HG03571 (cell line): Measurements from ENCODE around the gene ANKRD1.

ENCODE experiments used
- ATAC-seq: cut with Tn5 transposase; IDR thresholded peaks from one replicate; pipeline ENCODE4 v1.9.1; 2021; ENCODE audit not compliant: unreplicated experiment

ANKRD1 gene

DNA sequence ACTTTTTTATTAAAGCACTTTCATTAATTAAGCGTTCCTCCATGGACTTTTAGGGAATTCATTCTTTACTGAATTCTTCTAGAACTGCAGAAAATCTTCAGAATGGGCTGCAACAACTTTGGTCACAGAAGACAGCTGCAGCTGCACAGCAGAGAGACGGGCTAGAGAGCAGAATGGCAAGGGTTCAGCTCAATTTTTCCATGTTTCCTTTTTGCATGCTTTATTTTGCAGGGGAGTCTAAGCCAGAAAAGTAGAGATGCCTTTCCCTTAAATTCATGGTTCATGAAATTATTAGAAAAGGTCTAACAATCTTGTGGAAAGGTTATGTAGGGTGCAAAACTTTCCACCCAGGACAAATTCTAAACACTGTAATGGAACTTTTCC, 15.4 kb upstream of the ANKRD1 start:
- ATAC-seq: no peak

DNA sequence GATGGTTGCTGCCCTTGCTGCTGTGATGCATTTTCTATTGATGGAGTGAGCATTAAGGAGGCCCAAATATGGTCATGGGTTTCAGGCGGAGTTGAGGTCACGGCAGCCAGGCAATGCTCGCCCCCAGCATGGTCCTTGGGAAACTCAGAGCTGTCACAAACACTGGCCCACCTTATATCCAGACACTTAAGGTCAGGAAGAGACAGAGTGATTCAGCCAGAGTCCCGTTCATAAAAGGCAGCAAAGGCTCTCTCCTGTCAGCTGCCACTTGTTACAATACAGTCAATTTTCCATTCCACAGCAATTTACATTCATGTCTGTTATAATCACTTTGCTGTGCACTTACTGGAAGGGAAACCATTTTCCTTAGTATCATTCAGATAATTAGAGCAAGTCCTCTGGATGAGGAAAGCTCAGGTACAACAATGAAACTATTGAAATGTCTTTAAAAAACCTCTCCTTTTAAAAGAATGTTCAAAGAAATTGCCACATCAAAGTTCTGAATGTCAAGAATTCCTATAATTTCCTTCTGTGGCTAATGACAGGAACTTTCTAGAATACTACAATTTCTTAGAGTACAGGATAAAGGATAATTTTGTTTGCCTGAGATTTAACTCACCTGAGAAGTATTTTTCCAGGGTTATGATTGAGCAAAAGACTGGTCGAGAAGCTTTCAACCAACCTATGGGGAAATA, 14.8 kb upstream of the ANKRD1 start:
- ATAC-seq: no peak

DNA sequence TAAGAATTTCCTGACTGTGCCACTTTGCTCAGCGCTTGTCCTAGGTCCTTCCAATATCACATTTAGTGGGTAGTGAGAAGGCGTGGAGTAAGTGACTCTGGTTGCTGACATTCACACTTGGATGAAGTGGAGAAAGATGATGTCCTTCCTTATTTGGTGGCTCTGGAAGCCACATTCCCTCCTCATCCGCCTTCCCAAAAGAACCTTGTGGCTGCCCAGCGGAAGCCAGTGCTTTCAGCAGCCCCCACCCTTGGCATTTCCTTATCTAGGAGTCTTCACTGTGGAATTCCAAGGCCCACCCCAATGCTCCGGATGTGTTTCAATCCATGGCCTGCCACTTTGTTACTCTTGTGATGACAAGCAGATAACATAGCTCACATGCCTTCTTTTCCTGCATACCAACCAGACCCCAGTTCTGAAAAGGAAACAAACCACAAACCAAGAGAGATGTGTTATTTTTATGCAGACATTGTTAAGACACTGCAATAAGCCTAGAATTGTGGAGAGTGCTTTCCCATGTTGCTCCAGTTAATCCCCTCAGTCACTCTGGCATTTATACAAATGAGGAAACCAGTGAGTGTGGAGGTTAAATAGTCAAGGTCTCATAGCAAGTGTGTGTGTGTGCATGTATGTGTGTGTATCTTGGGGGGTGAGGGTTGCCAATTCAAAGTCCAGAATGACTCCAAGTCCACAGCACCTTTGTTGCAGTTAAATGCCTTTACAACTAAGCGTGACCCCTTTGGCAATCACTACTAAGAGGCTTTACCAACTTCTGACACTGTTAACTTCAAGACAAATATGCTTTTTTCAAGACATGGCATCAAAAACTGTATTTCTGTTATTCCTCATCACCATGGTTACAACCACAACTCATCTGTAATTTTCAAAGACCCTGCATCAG, 10.3 kb upstream of the ANKRD1 start:
- no peak for ATAC-seq

DNA sequence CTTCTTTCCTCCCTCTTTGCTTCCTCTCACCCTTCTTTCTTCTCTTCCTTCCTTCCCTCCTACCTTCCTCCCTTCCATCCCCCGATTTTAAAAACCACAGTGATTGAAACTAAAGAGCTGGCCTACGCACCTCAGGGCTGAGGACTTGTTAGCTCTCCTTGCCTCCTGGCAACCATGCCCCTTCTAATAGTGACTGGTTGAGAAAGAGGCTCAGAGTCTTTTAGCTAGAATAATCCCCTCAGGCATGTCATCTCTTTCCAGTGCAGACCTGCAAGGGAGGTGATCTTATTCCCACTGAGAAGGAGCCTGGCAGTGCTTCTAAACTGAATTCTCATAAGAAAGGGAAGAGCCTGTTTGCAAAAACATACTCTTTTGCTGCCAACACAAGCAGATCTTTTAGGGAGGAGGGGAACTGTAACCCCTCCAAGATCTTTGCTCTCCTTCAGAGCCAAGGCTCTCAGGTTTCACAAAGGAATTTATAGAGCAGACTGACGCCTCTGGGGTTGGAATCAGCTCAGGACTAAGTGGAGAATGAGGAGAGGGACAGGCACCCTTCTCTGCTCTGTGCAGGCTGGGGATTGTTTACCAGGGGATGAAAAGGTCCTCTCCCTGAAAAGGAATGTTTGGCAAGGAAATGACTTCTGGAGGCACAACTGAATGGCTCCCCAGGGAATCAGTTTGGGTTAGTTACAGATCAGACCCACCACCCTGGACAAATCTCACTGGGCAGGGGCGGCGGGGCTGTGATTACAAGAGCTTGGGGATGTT, 9.4 kb upstream of the ANKRD1 start:
- ATAC-seq: no peak

DNA sequence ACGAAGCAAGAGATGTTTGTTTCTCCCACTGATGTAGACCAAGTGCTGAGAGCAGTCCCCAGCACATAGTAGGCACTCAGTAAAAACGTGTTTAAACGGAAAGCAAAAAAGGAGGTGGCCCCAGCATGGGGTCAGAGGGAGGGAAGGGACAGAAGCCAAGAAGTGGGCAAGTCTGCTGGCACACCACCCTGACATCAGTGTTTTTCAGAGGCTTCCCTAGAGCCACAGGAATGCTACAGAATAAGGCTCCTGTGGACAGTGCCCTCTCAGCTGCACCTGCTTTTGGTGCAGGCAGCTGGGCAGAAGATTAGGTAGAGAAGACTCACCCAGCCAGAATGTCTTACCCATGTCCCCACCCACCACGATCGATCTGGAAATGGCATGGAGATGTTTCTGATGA, 8.3 kb upstream of the ANKRD1 start:
- no peak for ATAC-seq

DNA sequence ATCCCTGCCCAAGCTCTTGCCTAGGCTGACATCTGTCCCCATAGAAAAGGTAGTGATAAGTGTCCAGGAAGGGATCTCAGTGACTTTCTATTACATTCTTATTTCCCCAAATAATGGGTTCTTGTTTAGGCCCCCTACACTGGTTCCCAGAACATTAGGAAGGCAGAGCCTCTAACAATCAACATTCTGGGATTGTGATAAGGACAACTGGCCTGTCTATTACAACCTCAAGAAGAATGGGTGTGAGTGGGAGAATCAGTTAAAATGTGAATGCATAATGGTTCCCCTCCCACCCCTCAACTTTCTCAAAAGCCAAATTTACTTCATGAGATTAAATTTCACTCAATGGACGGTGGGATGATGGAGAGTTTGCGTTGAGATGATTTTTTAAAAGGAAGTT, 6.4 kb upstream of the ANKRD1 start:
- ATAC-seq: no peak

DNA sequence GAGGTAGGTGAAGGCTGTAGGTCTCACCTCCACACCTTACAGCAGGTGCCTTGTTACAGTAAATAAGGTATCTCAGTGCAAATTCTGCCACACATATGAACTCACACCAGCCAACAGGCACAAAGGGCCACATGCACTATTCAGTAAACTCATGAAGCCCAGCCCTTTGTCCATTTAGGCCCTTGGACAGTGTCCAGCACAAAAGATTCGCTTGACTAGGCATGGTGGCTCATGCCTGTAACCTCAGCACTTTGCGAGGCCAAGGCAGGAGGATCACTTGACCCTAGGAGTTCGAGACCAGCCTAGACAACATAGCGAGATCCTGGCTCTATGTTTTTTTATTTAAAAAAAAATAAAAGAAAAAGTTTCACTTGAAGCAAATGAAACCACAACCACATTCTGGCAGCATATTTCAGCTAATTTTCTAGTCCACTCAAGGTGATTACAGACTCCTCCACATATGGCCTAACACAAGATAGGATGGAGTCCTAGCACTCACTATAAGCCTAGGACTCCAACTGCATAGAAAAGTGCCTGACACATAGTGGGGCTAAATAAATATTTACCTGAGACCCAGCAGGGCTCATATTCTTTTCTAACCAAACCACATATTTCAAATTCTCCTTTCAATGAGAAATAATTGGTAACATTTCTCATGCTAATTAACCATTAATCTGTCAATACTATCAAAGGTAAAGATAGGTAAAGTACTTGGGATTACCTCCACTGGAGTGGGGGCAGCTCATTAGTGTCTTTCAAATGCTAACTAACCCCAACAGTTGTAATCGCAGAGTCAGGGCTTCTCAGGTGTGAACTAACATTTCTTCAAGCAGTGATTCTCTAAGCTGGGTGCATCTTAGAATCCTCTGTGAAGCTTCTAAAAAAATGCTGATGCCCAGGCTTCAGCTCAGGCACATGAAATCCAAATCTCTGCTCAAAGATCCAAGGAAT, 4.5 kb upstream of the ANKRD1 start:
- ATAC-seq: no peak

DNA sequence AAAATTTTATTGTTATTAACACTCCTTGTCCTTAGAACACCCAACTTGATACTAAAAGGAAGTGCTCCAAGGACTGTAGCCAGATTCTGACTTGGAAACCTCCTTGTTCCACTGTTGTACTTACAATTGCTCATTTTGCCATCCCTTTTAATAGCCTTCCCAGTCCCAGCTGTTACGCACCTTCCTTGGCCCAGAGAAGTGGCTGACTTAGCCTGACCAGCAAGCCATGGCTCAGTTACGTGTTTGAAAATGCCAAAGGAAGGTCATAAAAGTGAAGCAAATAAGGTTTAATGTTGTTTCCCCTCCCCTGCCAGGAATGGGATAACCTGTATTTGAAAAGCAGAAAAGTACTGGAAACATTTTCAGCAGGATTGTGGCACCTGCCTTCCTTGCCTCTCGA, 3.7 kb upstream of the ANKRD1 start:
- ATAC-seq: no peak

DNA sequence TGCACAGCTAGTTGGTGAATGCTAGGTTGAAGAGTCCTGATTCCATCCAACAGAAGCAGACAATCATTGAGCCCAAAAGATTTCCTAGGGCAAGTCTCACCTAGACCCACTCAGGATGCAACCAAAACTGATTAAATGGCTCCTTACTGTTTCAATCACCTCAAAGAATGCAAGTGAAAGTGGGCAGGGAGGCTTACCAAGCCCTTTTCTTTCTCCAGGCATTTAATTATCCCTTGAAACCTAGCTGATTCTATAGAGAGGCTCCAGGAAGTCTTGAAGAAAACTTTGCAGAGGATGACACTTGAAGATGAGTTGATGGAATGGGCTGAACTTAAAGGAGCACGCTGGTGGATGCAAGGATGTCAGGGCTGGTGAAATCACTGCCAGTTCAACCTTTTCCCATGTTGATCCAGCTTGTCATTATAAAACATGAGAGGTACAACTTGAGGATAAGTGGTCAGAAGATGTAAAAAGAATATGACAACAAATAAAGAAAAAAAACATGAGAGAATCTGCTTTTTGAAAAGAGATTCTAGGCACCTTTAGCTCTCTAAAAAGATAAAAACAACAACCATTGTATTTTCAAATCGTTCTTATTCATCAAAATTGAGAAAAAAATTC, 2.3 kb upstream of the ANKRD1 start:
- no peak for ATAC-seq

DNA sequence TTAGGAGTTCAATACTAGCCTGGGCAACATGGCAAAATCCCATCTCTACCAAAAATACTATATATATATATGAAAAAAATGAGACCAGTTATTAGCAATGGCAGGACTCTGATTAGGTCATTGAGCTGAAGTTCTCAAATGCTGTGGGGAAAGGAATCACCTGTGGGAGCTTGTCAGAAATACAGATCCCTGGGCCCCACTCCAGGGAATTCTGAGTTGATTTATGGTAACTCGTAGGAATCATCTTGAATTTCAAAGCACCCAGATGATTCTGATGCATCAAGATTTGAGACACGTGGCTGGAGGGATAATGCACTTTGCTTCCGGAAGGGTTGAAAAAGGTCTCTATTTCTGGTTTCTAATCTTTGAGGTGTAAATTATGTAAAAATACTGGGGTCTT, 1.0 kb upstream of the ANKRD1 start:
- no peak for ATAC-seq

DNA sequence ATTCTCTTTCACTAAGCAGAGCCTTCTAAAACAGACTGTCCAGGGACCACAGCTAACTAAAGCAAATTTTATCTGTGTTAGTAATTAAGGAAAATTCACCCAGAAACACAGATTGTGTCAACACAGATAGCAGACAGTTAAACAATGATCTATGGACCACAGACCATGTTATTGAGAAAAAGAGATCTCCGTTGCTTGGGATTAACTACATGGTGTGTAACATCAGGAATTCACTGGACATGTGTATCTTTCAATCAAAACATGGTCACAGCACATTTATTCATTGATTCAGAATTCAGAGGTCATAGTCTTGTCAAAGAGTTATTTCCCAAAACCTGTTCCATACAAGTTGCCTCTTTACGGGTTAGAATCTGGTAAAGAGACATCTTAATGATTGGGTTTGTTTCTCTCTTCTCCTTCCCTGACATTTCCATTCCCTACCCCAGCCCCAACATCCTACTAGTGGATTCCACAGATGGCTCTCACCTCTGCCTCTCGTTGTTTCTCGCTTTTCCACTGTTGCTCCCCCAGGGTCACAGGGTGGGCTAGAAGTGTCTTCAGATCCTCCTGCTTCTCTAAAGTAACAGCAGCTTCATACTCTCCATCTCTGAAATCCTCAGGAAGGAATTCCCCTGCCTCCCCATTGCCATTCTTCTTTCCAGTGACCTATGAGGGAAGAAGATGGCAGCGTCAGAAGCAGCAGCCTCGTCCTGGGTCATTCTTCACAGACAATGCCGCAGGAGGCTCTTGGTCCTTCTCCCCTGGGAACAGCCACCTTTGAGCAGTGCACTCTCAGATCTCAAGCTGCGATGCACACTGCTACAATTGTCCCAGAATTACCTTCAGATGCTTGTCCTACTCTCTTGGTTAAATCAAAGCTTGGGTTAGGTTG, 958 bp downstream of the ANKRD1 start:
- ATAC-seq: no peak

DNA sequence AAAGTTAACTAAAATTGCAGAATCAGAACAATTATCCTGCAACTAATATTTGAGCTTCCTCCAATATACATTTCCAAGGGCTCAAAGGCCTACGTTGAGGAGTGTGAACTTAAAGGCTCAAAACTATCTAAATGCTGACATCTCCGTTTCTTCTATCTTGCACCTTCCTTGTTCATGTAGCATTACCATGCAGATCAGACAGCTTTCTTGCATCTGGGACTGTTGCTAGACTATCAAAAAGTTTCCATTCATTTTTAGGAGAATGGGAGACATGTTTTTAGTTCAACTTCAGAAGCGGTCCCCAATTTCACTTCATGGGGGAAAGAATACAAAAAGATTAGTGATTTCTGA, 2.9 kb downstream of the ANKRD1 start:
- no peak for ATAC-seq

DNA sequence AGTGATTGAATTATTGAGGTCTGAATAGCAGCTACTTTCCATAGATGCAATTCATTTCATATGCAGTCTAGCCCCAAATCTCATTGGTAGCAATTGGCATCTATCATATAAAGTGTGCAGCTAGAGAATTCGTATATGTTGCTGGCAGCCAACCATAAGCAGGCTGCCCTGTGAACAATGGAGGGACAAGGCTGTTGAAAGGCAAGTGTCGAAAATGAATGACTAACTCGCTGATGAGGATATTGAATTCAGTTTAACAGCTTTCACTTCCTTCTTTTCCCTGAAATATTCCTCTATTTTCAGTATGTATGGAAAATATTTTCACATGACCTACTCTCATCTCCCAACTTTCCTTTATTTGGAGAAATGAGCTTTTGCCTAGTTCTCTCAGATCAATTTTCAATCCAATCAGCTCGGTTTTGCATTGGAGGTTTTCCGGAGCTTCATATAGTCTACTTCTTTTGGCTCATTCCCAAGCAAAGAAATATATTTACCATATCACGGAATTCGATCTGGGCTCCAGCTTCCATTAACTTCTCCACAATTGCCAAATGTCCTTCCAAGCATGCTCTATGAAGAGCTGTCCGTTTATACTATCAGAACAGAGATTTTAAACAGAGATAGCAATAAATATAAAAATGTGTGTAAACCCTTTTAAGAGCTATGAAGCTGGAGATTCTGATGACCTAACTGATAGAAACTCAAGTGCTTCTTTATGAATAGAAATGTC, 3.5 kb downstream of the ANKRD1 start:
- ATAC-seq: no peak

DNA sequence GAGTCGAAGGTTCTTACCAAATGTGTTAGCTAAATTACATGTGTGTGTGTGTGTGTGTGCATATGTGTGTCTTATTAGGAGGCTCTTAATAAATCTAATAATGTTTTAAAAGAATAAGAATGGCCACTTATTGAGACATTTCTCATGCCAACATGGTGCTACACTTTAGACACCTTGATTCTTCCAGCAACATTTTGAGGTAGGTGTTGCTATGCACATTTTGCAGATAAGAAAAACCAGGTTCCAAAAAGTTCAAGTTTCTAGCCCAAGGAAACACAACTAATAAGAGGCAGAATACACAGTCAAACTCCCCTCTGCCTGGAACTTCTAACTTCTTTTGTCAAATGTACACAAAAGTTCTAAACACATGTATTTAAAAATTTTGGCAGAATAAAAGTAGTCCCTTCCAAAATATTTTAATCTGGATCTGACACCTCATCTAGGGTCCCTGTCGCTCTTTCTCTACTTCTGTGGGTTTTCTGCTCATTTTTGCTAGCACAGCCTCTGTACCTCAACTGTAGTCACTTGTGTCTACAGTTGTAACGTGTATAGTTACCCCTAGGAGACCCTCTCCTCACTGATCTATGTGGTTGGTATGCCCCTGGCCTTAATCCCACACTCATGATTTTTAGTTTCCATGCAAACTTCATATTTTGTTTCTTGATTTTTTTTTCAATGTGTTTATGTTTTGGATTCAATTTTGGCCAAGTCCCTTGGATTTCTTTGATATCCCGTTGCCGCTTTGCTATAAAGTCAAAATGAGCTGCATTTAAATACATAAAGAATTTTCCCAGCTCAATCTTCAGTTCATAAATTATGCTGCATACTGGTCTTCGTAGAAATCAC, 4.3 kb downstream of the ANKRD1 start:
- no peak for ATAC-seq

DNA sequence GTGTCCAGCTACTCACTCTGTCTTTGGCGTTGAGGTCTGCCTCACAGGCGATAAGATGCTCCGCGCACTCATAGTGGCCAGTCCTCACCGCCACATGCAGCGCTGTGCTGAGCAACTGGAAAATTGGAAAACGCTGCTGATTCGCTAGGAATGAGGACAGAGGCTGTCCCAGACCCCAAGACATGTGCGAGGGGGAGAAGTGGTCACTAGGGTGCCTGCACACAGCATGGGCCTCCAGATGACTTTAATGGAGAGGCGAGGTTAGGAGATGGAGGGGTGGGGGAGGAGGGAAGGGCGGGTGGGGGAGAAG, 5.2 kb downstream of the ANKRD1 start:
- no peak for ATAC-seq

DNA sequence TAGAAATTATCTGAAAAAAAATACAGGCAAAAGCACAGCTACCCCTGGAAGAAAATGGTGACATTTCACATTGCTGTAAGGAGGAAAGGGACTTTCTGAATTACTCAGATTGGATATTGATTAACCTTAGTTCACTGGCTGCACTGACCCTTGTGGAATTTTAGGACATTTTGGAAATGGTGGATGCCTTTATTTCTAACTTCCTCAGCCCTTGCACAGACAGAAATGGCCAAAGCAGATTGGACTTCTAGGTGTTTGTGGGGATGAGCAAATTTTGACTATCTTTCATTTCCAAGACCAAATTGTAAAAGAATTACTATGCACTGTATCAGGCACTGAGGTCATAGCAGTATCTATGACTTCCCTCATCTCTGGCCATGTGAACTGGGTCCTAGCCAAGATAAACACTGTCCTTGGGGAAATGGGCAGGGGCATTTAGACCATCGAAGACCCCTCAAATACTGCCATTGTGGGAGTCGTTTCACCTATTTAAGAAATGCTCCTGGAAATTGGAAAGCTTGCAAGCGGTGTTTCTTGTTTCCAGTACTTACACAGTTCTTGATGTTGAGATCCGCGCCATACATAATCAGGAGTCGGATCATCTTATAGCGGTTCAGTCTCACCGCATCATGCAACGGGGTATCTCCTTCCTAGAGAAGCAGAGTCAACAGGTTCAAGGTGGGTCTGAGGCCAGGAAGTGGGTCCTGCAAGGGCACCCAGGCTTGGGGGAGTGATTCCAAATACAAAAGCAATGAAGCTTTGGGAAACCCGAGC, 5.7 kb downstream of the ANKRD1 start:
- no peak for ATAC-seq

DNA sequence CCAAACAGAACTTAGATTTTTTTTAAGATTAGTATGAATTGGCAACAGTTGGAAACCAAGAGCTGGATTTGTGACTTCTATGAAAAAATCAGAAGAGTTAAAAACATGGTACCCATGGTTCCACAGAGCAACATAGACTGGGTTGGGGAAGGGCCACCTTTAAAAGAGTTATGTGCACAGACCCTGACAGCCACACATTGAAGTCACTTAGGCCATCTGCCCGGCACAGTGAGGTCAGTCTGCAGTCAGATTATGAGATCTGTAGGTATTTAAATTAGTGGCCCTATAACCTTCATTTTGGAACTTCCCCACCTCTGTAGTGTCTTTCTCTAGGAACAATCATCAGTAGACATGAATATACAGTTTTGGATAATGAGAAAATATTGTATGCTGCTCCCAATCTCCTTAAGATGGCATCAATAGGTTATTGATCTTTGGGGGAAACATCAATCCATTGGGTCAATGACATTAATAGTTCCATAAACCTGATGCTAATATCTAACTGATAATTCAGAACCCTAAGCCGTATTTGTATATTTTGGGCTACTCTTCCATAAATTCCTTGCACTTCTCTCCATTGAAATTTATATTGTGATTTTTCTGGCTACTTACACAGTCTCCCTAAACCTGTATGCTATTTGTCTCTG, 7.0 kb downstream of the ANKRD1 start:
- no peak for ATAC-seq
